HG03159 (cell line): ENCODE measurements around the gene SLC44A3.
"Not testable (repeated sequence)": the region's sequence is repeated elsewhere in the genome, so short reads cannot be mapped to it uniquely, and the experiment has no call there.

Experiments used
- ATAC-seq: cut with Tn5 transposase; IDR thresholded peaks from one replicate; pipeline ENCODE4 v1.9.1; 2021; ENCODE audit warnings: mild to moderate bottlenecking, moderate library complexity; ENCODE audit not compliant: unreplicated experiment

The SLC44A3 gene

DNA sequence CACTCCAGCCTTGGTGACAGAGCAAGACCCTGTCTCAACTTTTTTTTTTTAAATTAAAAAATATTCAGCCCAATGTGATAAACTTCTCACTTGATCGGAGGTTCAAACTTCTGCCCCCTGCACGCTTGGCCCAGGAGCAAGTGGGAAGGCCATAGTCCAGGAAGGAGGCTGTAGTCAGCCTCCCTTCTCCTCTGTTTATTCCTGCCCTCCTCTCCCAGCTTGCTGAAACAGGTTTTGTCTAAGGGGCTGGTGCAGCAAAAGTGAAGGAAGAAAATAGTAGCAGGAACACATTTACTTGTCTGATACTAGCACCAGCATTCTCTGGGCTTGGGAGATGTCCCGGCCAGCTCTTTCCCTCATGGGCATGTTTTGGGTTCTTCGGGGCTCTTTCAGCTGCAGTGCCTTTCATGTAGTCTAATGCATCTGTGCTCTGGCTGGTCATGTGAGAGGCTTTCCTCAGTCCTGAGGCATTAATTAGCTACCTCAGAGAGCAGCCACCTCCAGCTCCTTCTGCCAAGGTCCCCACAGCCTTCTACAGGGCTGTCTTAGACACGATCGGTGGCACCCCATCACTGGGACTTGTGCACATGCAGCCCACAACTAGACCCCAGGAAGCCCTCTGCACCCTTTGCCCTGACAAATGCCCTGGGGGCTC is 12.9 kb downstream of the SLC44A3 start:
- no peak for ATAC-seq

DNA sequence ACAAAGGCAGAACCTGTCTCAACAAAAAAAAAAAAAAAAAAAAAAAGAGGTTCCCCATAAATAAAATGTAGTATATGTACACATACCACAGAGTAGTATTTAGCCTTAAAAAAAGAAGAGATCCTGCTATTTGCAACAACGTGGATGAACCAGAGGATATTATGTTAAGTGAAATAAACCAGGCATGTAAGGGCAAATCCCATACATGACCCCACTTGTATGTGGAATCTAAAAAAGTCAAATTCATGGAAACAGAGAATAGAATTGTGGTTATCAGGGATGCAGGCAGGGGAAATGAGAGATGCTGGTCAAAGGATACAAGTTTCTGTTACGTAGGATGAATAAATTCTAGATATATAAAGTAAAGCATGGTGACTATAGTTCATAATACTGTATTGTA is 16.7 kb downstream of the SLC44A3 start:
- no peak for ATAC-seq

DNA sequence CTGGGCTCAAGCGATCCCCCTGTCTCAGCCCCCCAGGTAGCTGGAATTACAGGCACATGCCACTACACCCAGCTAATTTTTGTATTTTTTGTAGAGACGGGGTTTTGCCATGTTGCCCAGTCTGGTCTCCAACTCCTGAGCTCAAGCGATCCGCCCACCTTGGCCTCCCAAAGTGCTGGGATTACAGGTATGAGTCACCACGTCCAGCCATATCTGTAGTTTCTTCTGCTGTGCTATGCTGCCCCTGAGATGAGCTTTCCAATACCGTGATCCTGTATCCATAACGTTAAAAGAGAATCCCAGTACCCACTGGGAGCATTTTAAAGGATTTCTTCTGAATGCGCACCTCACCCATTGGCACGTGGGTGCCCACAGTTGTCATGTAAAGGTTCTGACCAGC is 20.2 kb downstream of the SLC44A3 start:
- not testable (repeated sequence) for ATAC-seq

DNA sequence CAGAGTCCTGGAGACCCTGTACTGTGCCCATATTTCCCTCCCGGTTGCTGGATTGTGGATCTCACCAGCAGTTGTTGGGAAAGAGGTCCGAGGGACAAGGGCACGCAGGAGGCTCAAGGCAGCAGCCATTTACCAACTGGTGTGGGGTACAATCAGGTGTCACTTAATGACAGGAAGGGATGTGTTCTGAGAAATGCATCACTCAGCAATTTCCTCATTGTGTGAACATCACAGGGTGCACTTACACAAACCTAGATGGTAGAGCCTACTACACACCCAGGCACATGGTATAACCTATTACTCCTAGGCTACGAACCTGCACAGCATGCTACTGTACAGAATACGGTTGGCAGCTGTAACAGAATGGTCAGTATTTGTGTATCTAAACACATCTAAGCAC is 20.7 kb downstream of the SLC44A3 start:
- no peak for ATAC-seq

DNA sequence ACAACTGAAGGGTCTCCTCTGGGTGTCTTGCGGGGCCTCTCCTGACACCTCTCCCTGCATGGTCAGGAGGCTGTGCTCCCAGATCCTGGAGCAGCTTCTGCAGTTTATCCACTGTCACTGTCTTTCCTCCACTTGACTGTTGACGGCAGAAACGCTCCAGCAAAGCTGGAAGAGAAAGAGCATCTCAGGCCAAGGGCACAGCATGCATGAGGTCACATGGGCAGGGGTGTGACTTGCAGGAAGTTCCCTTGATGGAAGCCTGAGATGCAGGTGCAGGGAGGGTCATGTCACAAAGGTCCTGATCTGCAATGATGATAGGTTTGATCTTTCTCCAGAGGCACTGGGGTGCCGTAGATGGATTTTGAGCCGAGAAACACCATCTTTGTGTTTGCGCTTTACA is 23.3 kb downstream of the SLC44A3 start:
- ATAC-seq: no peak

DNA sequence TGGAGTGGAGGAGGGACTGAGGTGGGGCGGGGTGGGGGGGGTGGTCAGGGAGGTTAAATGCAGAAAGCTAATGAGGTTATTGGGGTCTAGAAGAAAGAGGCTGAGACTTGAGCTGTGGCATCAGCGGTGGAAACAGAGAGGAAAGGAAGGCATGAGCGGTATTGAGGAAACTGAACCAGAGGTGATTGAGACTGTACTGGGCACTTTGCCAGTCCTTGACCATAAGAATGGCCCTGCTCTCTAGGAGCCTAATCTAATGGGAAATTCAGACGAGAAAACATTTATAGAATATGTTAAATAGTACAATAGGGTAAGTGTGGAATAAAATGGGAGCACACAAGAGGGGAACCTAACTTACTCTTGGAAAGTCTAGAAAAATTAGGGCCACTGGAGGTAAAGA is 23.7 kb downstream of the SLC44A3 start:
- ATAC-seq: no peak

DNA sequence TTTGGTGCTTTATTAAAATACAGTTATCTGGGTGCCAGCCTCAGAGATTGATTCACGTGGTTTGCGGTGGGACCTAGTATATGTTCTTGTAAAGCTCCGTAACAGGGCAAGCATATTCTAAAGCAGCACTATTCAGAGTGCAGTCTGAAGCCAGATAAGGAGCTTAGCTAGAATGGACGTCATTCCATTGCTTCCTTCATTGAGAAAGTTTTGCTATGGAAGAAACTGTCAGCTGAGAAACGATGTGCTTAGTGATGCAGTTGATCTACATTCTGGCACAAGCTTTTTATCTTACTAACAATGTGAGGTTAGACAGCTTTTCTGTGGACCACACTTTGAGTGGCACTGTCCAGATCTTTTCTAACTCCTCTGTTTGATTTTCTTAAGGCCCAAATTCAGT is 26.2 kb downstream of the SLC44A3 start:
- no peak for ATAC-seq

DNA sequence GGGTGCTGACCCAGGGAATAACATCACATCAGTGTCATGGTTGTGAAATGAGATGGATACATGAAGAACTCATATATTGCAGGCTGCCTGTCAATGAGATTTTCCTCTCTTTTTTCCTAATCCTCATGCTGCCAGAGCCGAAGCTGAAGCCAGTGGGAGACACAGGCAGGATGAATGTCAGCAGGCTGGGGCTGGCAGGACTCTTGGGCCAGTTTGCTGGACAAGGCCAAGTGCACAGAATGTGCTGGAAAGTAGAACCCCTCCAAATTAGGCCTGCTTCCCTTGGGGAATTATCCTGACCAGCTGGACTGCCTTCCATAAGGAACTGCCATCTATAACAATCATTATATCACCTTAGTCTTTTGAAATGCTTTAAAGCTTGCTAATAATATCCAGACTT is 31.4 kb downstream of the SLC44A3 start:
- ATAC-seq: no peak

DNA sequence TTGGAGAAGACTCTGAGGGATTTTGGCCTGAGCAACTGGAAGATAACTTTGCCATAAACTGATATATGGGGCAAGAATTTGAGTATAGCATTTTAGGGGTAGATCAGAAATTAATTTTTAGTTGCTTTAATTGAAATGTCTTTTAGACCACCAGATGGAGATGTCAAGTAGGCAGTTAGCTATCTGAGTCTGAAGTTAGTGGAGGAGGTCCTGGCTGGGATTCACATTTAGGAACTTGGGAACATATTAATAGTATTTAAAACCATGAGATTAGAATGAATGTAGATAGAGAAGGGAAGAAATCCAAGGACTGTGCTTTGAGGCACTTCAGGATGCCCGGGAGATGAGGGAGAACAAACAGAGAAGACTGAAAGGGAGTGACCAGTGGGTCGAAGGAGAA is 32.6 kb downstream of the SLC44A3 start:
- ATAC-seq: no peak

DNA sequence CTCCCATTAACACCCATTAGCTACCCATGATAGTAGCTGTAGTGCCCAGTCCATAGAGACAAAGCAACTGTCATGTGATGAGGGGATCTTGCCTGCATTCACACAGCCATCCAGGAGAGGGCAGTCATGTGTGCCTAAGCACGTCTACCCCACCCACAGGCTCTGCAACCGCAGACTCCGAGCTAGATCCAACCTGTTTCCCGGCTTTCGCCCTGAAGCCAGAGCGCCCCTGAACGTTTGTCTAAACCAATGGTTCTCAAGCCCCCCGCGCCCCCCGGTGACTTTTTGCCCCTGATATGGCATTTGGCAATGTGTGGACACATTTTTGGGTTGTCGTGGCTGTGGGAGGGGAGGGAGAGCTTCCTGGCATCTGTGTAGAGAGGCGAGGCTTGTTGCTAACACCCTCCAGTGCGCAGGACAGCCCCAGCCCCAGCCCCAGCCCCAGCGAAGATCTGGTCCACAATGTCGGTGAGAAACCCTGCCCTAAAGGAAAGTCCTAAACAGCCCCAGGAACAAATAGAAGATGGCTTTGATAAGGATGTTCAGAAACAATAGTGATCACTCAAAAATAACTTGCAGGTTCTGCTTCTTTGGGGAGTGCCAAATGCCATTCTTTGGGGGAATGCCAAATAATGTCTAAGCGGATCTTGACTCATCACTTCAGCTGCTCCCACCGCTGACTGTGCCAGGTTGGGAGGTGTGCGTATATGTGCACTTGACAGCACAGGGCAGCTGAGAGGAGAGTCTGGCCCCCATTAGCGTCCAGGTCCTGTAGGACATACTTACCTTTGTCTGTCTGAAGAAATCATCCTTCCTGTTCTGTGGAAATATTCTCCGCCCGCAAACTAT is 34.5 kb downstream of the SLC44A3 start:
- ATAC-seq: peak; percentile 99

DNA sequence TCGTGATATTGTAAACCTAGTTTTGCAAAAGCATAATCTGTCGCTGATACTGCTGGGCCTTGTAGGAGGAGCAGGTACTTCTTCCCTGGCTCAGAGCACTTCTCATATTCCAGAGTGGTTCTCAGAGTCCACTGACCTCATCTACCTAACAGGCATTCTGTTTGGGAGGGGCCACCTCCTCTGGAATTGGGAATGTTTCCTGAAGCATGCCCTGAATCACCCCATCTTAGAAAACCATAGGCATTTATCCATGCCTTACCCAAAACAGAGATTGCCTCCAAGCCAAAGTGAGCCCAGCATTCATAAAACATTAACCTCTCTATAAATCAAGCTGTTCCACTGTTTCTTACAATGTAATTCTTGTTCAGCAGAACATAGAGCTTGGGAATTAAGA is 35.1 kb downstream of the SLC44A3 start:
- ATAC-seq: no peak

DNA sequence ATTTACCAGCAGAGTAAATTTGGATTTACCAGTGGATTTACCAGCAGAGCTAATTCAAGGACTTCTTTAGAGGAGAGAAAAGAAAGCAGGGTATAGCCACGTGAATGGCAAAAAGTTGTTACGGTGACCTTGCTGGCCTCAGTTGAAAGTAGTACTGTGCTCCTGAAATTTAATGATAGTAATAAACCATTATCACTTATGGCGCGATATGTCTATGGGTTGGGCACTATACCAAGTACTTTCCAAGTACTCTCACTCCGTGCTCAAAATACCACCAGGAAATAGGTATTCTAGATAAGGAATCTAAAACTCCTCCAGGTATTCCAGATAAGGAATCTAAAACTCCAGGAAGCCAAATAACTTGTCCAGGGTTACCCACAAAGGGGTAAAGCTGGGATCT is 35.8 kb downstream of the SLC44A3 start:
- ATAC-seq: no peak

DNA sequence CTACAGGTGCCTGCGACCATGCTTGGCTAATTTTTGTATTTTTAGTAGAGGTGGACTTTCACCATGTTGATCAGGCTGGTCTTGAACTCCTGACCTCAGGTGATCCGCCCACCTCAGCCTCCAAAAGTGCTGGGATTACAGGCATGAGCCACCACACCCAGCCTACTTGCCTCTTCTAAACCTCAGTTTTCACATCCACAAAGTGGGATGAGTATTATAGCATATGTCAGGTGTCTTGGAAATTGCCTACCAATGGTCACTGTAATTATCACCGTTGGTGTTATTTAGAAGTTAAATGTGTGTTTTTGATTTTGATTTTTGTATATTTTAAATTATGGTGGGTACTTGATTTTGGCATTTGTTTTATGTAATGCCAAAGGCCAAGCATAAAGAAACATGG is 36.7 kb downstream of the SLC44A3 start:
- no peak for ATAC-seq

DNA sequence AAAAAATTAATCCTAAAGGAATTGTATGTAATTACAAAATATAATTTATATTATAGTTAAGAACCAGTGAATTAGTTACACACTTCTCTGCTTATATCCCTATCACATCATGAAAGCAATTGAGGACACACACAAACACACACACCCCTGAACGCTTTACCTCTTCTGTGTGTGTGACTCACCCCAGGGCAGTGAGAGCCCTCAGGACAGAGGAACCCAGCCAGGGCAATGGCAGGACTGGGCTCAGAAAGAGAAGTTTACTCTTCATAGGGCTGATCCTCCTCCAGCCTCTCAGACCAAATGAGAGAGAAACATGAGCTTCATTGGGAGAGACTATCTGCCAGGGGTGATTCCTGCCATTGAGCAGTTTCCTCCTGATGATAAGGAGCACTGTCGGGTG is 38.1 kb downstream of the SLC44A3 start:
- ATAC-seq: no peak

DNA sequence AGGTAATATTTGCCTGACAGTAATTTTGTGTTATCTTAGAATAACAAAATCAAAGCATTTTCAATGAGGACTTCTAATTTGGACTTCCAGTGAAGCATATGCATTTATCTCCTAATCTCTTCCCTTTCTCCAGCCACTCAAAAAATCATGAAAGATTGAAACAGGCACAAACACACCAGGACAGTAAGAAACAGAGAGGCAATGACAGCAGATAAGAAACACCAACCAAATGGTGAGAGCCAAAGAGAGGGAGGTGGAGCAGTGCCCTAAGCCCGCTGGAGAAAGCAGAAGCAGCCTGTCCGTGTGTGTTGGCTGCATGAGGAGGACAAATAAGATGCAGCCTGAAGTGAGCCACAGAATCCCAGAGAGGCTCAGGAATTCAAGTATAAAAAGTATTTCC is 39.0 kb downstream of the SLC44A3 start:
- no peak for ATAC-seq

DNA sequence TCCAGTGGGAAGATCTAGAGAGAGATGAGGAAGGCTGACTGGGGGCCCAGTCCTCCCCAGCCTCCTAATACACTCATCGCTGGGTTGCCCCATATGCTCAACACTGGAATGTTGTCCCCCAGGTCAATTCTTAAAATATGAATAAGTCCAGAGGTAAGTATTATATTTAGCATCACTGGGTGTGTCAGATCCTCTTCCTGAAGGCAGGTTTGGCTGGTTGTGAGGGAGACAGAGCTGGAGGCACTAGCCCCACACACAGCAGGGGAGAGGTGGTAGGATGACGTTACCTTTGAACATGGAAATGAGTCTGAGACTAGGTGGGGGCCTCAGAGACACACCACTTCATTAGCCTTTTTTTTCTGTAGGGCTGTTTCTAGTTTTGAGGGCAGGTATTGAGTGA is 42.6 kb downstream of the SLC44A3 start:
- no peak for ATAC-seq

DNA sequence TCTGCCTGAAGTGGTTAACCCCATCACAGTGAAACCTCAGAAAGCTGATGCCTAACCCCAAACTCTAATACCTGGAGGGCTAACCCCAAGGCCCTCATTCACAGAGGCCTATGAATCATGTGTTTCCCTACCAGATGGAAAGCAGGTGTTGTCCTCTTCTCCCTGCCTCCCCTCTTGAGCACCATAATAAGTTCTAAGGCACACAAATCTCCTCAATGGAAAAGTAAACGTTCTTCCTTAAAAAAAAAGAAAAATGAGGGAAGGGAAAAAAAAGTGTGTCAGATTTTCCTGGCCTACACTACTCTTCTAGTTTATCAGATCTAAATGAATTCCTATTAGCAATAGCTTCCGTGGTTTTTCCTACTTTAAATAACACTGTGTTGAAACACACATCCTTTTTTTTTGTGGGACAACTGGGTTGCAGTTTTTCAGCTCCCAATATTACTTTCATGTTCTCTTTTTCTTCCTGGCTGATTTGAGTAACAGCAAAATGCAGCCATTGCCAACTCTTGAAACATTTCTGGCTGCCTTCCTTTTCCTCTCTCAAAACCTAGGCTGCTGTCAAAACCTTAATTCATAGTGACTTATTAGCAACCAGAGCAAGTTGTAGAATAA is 43.2 kb downstream of the SLC44A3 start:
- no peak for ATAC-seq

DNA sequence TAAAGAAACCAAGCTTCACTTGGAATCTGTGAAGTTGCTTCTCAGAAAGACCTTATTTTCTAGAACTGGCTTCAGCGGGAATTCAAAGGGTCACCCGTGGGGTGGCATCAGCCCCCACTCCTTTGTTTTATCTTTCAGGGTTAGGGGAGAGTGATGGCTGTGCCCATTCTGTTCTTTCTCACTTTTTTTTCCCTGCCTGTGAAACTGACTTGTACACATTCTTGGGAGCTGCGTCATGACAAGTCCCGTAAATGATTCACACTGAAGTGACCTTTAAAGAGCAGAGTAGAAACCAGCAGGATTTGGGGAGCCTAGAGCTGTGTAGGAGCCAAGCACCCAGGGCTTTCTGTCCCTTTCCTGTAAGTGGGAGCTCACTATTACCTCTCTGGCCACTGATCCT is 43.8 kb downstream of the SLC44A3 start:
- no peak for ATAC-seq

DNA sequence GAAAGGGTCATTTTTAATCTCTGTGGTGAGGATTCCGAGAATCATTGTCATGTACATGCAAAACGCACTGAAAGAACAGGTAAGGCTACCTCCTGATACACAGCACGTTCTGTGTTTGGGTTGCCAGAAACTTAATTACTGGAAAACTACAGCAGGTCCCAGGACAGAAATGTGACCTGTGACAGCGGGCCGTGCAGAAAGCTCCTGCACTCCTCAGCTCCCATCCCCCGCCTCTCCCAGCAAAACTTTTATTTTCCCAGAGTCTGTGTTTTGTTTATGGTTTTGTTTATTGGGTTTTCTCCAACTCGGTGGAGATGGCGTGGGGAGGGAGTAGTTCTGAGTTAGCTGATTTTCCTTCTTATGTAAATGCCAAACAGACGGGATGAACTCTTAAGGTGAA is 44.7 kb downstream of the SLC44A3 start:
- ATAC-seq: no peak

DNA sequence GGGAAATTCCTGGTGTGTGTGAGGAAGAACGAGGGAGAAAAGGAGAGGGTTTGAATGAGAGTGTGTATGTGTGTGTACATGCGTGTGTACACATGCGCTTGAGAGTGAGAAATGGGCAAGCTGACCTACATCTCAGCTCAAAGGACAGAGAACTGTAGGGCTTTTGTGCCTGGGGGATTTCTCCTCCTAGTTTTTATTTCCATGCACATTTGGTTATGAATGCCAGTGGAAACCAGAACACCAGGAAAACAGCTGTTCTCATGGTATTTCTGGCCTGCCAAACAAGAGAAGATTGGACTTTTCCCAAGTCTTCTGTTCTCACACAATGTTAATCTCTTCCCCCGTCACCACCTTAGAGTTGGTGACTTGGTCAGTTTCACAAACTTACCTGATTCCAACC is 45.2 kb downstream of the SLC44A3 start:
- no peak for ATAC-seq

DNA sequence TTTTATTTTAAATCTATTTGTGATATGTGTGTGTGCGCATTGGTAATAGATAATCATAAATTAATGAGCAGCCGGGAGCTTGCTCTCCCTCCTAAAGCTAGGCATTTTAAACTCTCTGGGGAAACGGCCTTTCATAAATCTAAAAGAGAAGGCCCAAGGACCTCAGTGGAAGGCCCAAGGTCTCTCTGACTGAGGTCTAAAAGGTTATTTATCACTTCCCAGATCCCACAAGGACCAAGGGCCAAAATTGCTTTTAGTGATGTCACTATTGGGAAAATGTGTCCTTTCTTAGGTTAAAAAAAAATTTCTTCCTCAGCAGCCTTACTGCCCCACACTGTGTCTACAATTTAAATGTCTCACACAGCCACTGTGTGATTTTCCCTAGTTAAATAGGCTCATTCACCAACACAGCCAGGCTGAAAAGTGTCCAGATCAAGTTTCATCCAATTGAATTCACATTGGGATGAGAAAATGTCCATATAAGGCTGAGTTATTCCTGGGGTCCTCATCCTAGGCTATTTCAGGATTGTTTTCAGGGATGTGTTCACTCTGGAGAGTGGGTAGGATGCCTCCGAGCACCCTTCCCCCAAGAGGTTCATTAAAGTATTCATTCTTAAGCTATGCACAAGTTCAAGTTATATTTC is 46.1 kb downstream of the SLC44A3 start:
- no peak for ATAC-seq

DNA sequence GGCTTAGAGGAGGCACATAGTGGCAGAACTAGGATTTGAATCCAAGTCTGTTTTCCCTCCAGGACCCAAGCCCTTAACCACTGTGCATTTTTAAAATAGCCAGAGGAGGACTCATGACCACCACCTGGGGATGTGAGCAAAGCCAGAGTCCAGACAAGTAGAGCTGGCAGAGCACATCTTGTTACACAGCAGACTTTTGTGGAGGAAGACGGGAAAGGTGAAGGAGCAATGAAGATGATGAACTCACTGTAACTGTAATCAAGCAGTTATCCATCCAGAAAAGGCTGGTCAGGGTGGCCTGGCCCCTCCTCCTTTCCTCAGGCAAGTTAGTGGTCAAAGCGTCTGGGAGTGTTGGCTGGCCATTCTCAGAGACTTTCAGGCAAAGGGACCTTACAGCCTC is 50.9 kb downstream of the SLC44A3 start:
- ATAC-seq: no peak
